ENCODE data around the gene FRMPD4. TPM values are rescaled to one million over a fixed set of nuclear protein-coding genes. Genes with fewer than 3 reads are reported as not detected.

FRMPD4 gene
- total and polyA plus RNA-seq, 10 donors = not detected

DNA sequence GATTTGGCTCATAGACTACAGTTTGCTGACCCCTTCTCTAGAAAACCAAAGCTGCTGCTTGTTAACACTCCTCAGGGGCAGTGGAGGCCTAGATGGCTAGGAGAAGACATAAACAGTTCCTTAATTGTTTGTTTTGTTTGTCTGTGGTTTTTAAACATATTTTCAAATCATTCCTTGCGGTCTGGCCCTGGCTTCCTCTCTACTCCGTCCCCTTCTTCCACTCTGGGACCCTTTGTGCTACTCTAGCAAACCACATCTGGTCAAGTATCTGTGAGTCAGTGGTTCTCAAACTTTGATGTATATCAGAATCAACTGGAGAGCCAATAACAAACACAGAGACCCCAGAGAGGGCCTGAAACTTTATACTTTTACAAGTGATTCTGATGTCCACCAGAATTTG is 36.1 kb downstream of the FRMPD4 start:
- 42 to 61% (median 53%) methylated on average over 2 of the region's 2 CpGs for WGBS, 5 donors
- Histone ChIP-seq H3K27me3 (replicated peaks in 1 of 7) (no peaks in the 10 kb centered on the region), H3K4me1 (no peaks in the 10 kb centered on the region), H3K4me3 (no peak overlapping the region), H3K36me3 (no peaks in the 10 kb centered on the region), H3K27ac (no peak overlapping the region), H3K9me3 (no peaks in the 10 kb centered on the region)
- DNase-seq = no peak
- TF ChIP-seq POLR2A (IDR thresholded peaks at IDR 0.05) (no peak), POLR2AphosphoS5 (IDR thresholded peaks at IDR 0.05) (no peak)
- TF ChIP-seq, protein P1, sequence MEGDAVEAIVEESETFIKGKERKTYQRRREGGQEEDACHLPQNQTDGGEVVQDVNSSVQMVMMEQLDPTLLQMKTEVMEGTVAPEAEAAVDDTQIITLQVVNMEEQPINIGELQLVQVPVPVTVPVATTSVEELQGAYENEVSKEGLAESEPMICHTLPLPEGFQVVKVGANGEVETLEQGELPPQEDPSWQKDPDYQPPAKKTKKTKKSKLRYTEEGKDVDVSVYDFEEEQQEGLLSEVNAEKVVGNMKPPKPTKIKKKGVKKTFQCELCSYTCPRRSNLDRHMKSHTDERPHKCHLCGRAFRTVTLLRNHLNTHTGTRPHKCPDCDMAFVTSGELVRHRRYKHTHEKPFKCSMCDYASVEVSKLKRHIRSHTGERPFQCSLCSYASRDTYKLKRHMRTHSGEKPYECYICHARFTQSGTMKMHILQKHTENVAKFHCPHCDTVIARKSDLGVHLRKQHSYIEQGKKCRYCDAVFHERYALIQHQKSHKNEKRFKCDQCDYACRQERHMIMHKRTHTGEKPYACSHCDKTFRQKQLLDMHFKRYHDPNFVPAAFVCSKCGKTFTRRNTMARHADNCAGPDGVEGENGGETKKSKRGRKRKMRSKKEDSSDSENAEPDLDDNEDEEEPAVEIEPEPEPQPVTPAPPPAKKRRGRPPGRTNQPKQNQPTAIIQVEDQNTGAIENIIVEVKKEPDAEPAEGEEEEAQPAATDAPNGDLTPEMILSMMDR (IDR thresholded peaks at IDR 0.05 in 8 of 11, conservative IDR thresholded peaks at IDR 0.05 in 3 of 11) = no peak
- intact Hi-C loops (cut with DNase I; ENCODE audit: low total_unique reads) = no loop called here

- no peaks in the 10 kb centered on the region for H3K27me3 ChIP-seq (replicated peaks in 1 of 7)
- TF ChIP-seq, protein P1 (IDR thresholded peaks at IDR 0.05 in 8 of 11, conservative IDR thresholded peaks at IDR 0.05 in 3 of 11) = no peak
- TF ChIP-seq POLR2A (IDR thresholded peaks at IDR 0.05) (no peak), POLR2AphosphoS5 (IDR thresholded peaks at IDR 0.05) (no peak)
- no peak overlapping the region for H3K27ac ChIP-seq
- WGBS, 5 donors = 68 to 93% (median 78%) methylated on average over 2 of the region's 2 CpGs
- no peaks in the 10 kb centered on the region for H3K36me3 ChIP-seq
- H3K9me3 ChIP-seq = no peaks in the 10 kb centered on the region
- H3K4me1 ChIP-seq = no peaks in the 10 kb centered on the region
- no peak overlapping the region for H3K4me3 ChIP-seq
- no peak for DNase-seq
- intact Hi-C loops (cut with DNase I; ENCODE audit: low total_unique reads) = no loop called here
Measured at GRCh38 chrX:12197030-12197429, 58.8 kb downstream of the FRMPD4 start.

- WGBS, 5 donors = 63 to 92% (median 73%) methylated on average over 1 of the region's 1 CpG
- no peak overlapping the region for H3K4me3 ChIP-seq
- TF ChIP-seq POLR2A (IDR thresholded peaks at IDR 0.05) (no peak), POLR2AphosphoS5 (IDR thresholded peaks at IDR 0.05) (no peak)
- TF ChIP-seq, protein P1 (IDR thresholded peaks at IDR 0.05 in 8 of 11, conservative IDR thresholded peaks at IDR 0.05 in 3 of 11) = no peak
- H3K36me3 ChIP-seq = no peaks in the 10 kb centered on the region
- H3K9me3 ChIP-seq = no peaks in the 10 kb centered on the region
- H3K27me3 ChIP-seq (replicated peaks in 1 of 7) = peaks cover 0 to 7% (median 0%) of the 10 kb centered on the region in 7 donors
- H3K4me1 ChIP-seq = no peaks in the 10 kb centered on the region
- H3K27ac ChIP-seq = no peak overlapping the region
- intact Hi-C loops (cut with DNase I; ENCODE audit: low total_unique reads) = no loop called here
- no peak for DNase-seq
Measured at GRCh38 chrX:12206413-12206812, 68.1 kb downstream of the FRMPD4 start.

GRCh38 chrX:12210196-12210815 is 72.0 kb downstream of the FRMPD4 start:
- WGBS, 5 donors = 64 to 84% (median 73%) methylated on average over 4 of the region's 4 CpGs
- no peak overlapping the region for H3K27ac ChIP-seq
- no peak overlapping the region for H3K4me3 ChIP-seq
- H3K4me1 ChIP-seq = no peaks in the 10 kb centered on the region
- peaks cover 0 to 7% (median 0%) of the 10 kb centered on the region in 7 donors for H3K27me3 ChIP-seq (replicated peaks in 1 of 7)
- no peaks in the 10 kb centered on the region for H3K9me3 ChIP-seq
- TF ChIP-seq, protein P1 (IDR thresholded peaks at IDR 0.05 in 8 of 11, conservative IDR thresholded peaks at IDR 0.05 in 3 of 11) = no peak
- TF ChIP-seq POLR2AphosphoS5 (IDR thresholded peaks at IDR 0.05) (no peak), POLR2A (IDR thresholded peaks at IDR 0.05) (no peak)
- DNase-seq = no peak
- no peaks in the 10 kb centered on the region for H3K36me3 ChIP-seq
- intact Hi-C loops (cut with DNase I; ENCODE audit: low total_unique reads) = no loop called here
